ENCODE results near the gene SPEF1.

- TF ChIP-seq CTCF (IDR thresholded peaks at IDR 0.05 in 4 of 5, conservative IDR thresholded peaks at IDR 0.05 in 1 of 5) (no peak), POLR2A (IDR thresholded peaks at IDR 0.05) (no peak)
These were observed 22.6 kb upstream of the SPEF1 start for GRCh38 chr20:3803854-3804253.

Measured in gastrocnemius medialis (tissue), 4 donors.